NCI-H1436 treated with DMSO at 0.1 percent for 48 hours (cell line): ENCODE results near the gene TKTL1.
"Not testable (repeated sequence)": the region's sequence is repeated elsewhere in the genome, so short reads cannot be mapped to it uniquely, and the experiment has no call there.

Experiments
- DNase-seq: peaks from one replicate; lab custom pipeline; 2025; lab: John Stamatoyannopoulos, UW

Gene TKTL1, protein sequence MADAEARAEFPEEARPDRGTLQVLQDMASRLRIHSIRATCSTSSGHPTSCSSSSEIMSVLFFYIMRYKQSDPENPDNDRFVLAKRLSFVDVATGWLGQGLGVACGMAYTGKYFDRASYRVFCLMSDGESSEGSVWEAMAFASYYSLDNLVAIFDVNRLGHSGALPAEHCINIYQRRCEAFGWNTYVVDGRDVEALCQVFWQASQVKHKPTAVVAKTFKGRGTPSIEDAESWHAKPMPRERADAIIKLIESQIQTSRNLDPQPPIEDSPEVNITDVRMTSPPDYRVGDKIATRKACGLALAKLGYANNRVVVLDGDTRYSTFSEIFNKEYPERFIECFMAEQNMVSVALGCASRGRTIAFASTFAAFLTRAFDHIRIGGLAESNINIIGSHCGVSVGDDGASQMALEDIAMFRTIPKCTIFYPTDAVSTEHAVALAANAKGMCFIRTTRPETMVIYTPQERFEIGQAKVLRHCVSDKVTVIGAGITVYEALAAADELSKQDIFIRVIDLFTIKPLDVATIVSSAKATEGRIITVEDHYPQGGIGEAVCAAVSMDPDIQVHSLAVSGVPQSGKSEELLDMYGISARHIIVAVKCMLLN

GRCh38 chrX:154295664-154296310 is at the start of gene TKTL1:
Gene TKTL1, plus strand, starts transcription at chrX:154295795. Its CDS starts 65 bp downstream, at chrX:154295860.
- DNase-seq, result no peak

DNA sequence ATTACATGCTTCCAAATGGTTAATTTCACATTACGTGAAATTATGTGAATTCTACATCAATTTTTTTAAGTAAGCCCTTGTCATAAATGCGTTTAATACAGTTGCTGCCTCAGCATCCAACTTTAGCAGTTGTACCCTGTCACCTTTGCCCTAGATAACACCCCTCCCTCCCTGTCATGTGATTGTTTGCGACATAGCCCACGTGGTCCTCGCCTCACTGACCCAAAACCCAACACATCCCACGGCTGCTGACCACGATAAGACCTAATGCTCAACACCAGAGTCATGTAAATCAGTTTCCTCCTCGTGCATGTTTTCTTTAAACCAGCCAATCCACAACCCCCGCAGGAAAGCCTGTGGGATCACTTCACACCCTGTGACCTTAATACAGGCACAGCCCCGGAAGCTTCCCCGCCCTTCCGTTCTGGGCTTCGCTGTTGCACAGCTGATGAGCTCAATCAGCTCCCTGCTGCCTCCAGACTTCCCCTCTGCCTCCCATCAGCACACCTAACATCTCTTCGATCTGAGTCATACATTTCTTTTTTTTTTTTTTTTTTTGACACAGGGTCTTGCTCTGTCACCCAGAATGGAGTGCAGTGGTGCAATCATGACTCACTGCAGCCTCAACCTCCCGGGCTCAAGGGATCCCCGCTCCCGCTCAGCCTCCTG is 48.1 kb upstream of the TKTL1 start:
- not testable (repeated sequence) for DNase-seq

- DNase-seq, result not testable (repeated sequence)
These were observed 47.5 kb upstream of the TKTL1 start for GRCh38 chrX:154248076-154248475.

DNA sequence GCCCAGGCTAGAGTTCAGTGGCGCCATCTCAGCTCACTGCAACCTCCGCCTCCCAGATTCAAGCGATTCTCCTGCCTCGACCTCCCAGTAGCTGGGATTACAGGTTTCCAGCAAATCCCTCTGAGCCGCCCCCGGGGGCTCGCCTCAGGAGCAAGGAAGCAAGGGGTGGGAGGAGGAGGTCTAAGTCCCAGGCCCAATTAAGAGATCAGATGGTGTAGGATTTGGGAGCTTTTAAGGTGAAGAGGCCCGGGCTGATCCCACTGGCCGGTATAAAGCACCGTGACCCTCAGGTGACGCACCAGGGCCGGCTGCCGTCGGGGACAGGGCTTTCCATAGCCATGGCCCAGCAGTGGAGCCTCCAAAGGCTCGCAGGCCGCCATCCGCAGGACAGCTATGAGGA is 38.3 kb upstream of the TKTL1 start, which contains the start of gene OPN1MW3:
Gene OPN1MW3, plus strand, starts transcription at position 301 of the 400 bp plus-strand sequence. Its CDS starts 38 bp downstream, at position 339.
- not testable (repeated sequence) for DNase-seq

DNA sequence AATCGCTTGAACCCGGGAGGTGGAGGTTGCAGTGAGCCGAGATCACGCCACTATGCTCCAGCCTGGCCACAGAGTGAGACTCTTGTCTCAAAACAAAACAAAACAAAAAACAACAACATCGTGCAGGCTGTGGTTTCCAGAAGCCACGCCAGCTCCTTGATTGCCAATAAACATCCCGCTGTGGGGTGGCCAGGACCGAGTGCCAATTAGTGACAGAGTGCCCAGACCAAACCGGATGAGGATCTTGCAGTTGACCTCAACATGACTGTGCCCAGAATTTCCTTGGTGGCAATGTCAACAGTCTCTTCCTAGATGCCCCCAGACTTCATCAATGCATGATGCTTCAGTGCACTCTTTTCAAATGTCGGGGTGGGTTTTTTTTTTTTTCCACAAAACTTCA is 36.9 kb upstream of the TKTL1 start:
- not testable (repeated sequence) for DNase-seq

- DNase-seq, result not testable (repeated sequence)
These were observed 32.5 kb upstream of the TKTL1 start for GRCh38 chrX:154263072-154263471.

- DNase-seq, result not testable (repeated sequence)
These were observed 26.4 kb upstream of the TKTL1 start for GRCh38 chrX:154269245-154269644.

GRCh38 chrX:154284489-154285338 is 10.9 kb upstream of the TKTL1 start:
- not testable (repeated sequence) for DNase-seq

GRCh38 chrX:154286406-154286805 is 9.2 kb upstream of the TKTL1 start:
- DNase-seq, result not testable (repeated sequence)

DNA sequence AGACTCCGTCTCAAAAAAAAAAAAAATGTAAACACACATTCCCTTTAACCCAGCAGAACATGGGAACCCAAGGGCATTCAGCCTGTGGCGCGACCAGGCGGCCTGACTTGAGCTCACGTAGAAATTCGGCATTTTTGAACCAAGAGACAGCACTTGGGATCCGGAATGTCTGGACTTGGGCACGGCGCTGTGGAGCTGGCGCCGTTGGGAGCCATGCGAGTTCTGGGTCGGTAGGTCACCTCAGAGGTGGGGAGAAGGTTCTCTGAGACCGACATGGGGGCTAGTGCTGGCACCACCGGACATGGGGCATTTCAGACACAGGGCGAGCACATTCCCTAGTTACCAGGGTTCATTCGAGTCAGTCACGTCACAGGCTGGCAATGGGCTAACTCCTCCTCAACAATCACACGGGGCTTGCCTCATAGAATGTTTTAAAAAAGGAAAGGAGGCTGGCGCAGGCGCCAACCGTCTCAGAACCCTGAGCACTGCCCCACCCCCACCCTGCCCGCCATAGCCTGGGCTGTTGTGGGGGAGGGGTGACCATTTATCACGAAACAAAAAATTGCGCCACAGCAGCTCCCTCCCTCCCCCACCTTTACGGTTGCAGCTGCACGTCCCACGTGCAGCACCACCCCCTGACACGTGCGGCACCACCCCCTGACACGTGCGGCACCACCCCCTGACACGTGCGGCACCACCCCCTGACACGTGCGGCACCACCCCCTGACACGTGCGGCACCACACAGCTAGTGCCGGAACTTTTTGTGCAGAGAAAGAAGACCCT is 612 bp upstream of the TKTL1 start, which contains the start of gene TEX28:
Gene TEX28, minus strand, starts transcription at position 334 of the 784 bp plus-strand sequence. CDS start 3,007 bp downstream, outside the sequence.
- DNase-seq, result no peak

DNA sequence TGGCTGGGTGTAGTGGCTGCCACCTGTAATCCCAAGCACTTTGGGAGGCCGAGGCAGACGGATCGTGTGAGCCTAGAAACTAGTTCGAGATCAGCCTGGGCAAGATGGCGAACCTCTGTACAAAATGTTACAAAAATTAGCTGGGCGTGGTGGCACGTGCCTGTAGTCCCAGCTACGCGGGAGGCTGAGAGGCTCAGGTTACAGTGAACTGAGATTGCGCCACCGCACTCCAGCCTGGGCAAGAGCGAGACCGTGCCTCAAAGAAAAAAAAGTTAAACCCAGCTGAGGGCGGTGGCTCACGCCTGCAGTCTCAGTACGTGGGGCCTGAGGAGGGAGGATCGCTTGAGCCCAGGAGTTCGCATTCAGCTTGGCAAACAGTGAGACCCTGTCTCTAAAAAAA is 1.1 kb downstream of the TKTL1 start:
- no peak for DNase-seq

GRCh38 chrX:154298312-154298711 is 2.7 kb downstream of the TKTL1 start:
- no peak for DNase-seq

DNA sequence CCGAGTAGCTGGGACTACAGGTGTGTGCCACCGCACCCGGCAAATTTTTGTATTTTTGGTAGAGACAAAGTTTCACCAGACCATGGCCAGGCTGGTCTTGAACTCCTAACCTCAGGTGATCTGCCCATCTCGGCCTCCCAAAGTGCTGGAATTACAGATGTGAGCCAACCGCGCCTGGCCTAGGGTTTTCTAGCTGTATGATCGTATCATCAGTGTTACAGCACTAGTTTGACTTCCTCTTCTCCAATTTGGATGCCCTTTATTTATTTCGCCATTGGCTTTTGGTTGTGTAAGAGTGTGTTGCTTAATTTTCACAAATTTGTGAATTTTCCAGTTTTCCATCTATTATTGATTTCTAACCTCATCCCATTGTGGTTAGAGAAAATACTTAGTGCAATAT is 5.2 kb downstream of the TKTL1 start:
- no peak for DNase-seq

DNA sequence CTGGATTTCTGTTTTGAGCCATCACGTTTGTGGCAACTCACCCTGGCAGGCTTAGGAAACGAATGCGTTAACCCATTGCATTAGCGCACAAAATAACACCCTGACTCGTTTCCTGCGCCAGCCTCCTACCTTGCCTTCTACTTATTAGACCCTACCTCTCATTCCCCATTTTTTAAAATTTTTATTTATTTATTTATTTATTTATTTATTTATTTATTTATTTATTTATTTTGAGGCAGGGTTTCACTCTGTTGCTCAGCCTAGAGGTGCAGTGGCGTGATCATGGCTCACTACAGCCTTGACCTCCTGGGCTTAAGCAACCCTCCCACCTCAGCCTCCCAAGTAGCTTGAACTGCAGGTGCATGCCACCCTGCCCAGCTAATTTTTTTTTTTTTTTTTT is 7.4 kb downstream of the TKTL1 start:
- DNase-seq, result not testable (repeated sequence)

DNA sequence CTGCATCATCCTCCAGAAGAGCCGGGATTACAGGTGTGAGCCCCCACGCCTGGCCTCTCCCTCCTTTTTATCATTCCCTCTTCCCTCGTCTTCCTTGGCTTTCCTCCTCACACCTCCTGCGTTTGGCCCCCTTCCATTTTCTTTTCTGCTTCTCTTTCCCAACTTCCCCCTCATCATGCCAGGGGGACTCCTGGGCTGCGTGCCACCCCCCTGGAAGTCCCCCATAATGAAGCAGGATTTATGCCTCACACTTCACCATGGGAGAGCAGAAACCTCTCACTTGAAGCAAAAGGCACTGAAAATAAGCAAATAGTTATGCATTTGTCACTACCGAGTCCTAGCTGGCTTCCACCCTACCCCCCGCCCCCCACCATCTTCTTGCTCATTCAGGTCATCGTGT is 7.9 kb downstream of the TKTL1 start:
- DNase-seq, result no peak

DNA sequence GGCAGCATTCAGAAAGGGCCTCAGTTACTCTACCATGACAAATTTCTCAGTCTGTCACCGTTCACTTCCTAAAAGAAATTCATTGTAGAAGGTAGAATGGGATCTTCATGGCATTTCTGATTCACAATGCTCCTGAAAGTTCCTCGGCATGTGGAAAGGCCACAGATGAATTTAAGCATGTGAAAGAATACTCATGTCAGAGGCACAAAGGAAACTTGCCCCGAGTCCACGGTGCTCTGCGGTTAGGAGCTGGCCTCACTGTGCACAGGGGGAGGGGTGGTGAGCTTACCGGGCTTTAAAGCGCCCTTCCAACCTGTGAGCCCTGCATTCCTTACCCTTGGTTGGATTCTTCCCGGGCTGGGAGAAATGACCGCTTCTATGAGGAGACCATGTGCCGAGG is 9.3 kb downstream of the TKTL1 start:
- no peak for DNase-seq

GRCh38 chrX:154305541-154306205 is 10.1 kb downstream of the TKTL1 start:
- DNase-seq, result no peak

GRCh38 chrX:154307202-154307601 is 11.6 kb downstream of the TKTL1 start:
- no peak for DNase-seq

DNA sequence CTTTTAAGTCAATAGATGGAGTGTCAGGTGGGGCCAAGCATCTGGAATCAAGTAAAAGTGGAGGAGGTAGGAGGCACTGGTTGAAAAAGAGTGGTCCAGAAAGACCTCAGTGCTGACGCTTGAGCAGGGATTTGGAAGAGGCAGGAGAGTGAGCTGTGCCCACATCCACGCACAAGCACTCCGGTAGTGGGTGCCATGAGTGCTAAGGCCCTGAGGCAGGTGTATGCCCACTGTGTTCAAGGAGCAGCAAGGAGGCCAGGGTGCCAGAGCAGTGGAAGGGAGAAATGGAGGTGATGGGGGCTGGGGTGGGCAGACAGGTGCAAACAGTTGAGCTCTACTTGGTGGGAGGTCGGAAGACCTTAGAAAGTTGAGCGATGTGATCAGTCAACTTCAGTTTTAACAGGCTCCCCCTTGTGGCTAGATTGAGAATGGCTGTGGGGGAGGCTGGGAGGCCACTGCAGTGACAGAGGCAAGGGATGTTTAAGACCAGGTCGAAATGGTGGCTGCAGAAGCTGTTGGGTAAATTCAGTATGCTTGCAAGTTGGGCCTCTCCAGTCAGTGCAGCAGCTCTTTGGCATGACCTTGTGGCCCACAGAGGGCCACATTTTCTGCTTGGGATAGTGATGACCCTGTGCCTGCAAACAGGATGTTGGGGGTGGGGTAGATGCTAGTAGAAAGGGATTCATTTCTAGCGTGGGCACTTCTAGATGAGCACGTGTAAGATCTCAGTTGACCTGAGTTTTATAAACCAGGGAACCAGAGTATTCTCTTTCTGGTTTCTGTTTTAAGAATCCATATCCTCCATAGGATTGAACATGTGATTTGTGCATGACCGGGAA is 12.7 kb downstream of the TKTL1 start:
- no peak for DNase-seq
